Measurements from ENCODE around the gene SLC2A11.
"Not testable (repeated sequence)": the region's sequence is repeated elsewhere in the genome, so short reads cannot be mapped to it uniquely, and the experiment has no call there.

The SLC2A11 gene

DNA sequence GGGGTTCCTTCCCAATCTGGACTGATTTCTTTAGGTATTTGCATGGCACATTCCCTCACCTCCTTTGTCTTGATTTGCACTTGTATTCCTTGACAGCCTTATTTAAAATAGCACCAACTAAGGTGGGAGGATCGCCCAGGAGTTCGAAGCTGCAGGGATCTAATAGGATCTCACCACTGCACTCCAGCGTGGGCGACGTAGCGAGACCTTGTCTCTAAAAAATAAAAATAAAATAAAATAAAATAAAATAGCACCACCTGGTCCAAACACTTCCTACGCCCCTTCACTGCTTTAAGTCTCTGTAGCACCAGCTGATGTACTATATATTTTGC lies 775 bp downstream of the SLC2A11 start:
- no peak for DNase-seq (ENCODE audit: low read depth)
- H3K4me3 ChIP-seq (ENCODE audit: control insufficient read depth, low read depth, low read length), result peak overlapping the region; percentile 69
- no peak for TF ChIP-seq CTCF (IDR thresholded peaks at IDR 0.05; ENCODE audit: control insufficient read depth, insufficient read depth, low read depth, low read length, missing control alignments)

GRCh38 chr22:23859201-23859600 lies 1.5 kb downstream of the SLC2A11 start:
- DNase-seq (ENCODE audit: low read depth), result no peak
- TF ChIP-seq CTCF (IDR thresholded peaks at IDR 0.05; ENCODE audit: control insufficient read depth, insufficient read depth, low read depth, low read length, missing control alignments), result no peak
- H3K4me3 ChIP-seq (ENCODE audit: control insufficient read depth, low read depth, low read length), result no peak overlapping the region

DNA sequence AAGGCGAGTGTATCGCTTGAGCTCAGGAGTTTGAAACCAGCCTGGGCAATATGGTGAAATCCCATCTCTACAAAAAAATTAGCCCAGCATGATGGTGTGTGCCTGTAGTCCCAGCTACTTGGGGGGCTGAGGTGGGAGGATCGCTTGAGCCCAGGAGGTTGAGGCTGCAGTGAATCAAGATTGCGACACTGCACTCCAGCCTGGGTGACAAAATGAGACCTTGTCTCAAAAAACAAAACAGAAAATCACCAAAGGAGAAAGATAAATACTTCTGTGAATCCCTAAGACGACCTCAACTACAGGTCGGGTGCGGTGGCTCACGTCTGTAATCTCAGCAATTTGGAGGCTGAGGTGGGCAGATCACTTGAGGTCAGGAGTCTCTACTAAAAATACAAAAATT lies 2.5 kb downstream of the SLC2A11 start:
- not testable (repeated sequence) for DNase-seq (ENCODE audit: low read depth); H3K4me3 ChIP-seq (ENCODE audit: control insufficient read depth, low read depth, low read length)

DNA sequence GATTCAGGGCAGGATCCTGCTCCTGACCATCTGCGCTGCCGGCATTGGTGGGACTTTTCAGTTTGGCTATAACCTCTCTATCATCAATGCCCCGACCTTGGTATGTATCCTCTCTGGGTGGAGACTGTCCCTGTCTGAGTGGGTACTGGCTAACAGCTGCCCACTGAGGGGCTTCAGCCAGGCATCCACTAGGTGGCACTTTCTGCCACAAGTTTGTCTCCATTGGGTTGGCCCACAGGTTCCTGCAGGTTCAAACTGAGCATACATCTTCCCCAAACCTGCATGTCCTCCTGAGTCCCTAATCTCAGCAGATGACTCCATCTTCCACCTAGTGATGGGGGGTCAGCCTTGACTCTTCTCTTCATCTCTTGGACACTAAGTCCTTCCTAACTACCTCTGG lies 4.4 kb downstream of the SLC2A11 start:
- no peak overlapping the region for H3K4me3 ChIP-seq (ENCODE audit: control insufficient read depth, low read depth, low read length)
- TF ChIP-seq CTCF (IDR thresholded peaks at IDR 0.05; ENCODE audit: control insufficient read depth, insufficient read depth, low read depth, low read length, missing control alignments), result peak; percentile 69
- no peak for DNase-seq (ENCODE audit: low read depth)

DNA sequence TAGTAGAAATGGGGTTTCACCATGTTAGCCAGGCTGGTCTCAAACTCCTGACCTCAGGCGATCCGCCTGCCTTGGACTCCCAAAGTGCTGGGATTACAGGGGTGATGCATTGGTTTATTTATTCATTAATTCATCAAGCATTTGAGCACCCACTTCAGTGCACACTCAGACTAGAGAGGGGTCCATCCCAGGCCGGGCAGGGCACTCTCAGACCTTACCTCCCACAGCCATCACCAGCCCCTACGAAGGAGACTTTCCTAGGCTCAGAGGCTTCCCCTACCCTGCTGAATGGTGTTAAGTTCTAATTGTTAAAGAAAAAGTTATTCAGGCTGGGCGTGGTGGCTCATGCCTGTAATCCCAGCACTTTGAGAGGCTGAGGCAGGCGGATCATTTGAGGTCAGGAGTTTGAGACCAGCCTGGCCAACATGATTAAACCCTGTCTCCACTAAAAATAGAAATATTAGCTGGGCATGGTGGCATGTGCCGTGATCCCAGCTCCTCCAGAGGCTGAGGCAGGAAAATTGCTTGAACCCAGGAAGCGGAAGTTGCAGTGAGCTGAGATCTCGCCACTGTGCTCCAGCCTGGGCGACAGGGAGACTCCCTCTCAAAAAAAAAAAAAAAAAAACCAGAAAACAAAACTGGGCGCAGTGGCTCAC lies 7.0 kb downstream of the SLC2A11 start:
- H3K4me3 ChIP-seq (ENCODE audit: control insufficient read depth, low read depth, low read length); DNase-seq (ENCODE audit: low read depth): not testable (repeated sequence)

DNA sequence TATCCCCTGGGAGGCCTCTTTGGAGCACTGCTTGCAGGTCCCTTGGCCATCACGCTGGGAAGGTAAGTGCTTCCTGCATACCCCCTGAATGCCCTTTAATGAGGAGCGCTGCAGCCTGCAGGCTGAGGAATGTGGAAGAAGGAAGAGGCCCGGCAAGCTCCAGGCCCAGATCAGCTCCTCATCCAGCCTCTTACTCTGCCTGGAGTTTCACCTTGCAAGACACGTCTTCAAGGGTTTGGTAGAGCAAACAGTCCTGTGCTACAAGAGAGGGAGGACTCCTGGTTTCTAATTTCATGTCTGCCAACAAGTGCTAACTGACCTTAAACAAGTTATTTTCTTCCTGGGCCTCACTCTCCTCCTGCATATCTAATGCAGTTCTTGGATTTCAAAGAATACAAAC lies 10.9 kb downstream of the SLC2A11 start:
- no peak overlapping the region for H3K4me3 ChIP-seq (ENCODE audit: control insufficient read depth, low read depth, low read length)
- no peak for TF ChIP-seq CTCF (IDR thresholded peaks at IDR 0.05; ENCODE audit: control insufficient read depth, insufficient read depth, low read depth, low read length, missing control alignments)
- no peak for DNase-seq (ENCODE audit: low read depth)

DNA sequence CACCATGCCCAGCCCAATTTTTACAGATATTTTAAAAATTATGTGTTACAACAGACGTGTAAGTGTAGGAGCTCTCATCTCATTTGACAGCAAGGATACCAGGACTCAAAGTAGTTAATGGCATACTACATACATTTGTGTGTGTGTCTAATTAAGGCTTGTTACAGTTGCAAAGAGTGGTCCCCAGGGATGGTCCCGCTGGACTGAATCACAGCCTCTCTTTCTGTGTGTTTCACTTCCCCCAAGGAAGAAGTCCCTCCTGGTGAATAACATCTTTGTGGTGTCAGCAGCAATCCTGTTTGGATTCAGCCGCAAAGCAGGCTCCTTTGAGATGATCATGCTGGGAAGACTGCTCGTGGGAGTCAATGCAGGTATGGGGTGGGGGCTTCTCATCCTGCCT lies 17.2 kb downstream of the SLC2A11 start:
- TF ChIP-seq CTCF (IDR thresholded peaks at IDR 0.05; ENCODE audit: control insufficient read depth, insufficient read depth, low read depth, low read length, missing control alignments), result no peak
- no peak for DNase-seq (ENCODE audit: low read depth)
- H3K4me3 ChIP-seq (ENCODE audit: control insufficient read depth, low read depth, low read length), result no peak overlapping the region

GRCh38 chr22:23875801-23876200 lies 18.1 kb downstream of the SLC2A11 start:
- TF ChIP-seq CTCF (IDR thresholded peaks at IDR 0.05; ENCODE audit: control insufficient read depth, insufficient read depth, low read depth, low read length, missing control alignments), result no peak
- no peak for DNase-seq (ENCODE audit: low read depth)
- no peak overlapping the region for H3K4me3 ChIP-seq (ENCODE audit: control insufficient read depth, low read depth, low read length)
